Measurements from ENCODE around the gene PAGE4.

PAGE4 gene

GRCh38 chrX:49876750-49877149 is 47.6 kb downstream of the PAGE4 start:
- peak; percentile 42 for DNase-seq (ENCODE audit: low spot score)

GRCh38 chrX:49877397-49878101 is 48.4 kb downstream of the PAGE4 start:
- DNase-seq (ENCODE audit: low spot score): no peak

GRCh38 chrX:49878128-49878833 is 49.2 kb downstream of the PAGE4 start:
- peak; percentile 8 for DNase-seq (ENCODE audit: low spot score)

GRCh38 chrX:49878834-49879655 is 49.9 kb downstream of the PAGE4 start, which contains the start of gene USP27X:
Gene USP27X, plus strand, starts transcription at chrX:49879484. Its CDS starts 824 bp downstream, at chrX:49880308.
- peak; percentile 82 for DNase-seq (ENCODE audit: low spot score)

- DNase-seq (ENCODE audit: low spot score): peak; percentile 1
These were observed 50.7 kb downstream of the PAGE4 start for GRCh38 chrX:49879656-49880277.

GRCh38 chrX:49880668-49881067 is 51.6 kb downstream of the PAGE4 start:
- no peak for DNase-seq (ENCODE audit: low spot score)
